HFFc6 (cell line): ENCODE results near the gene YJU2. TPM values are rescaled to one million over a fixed set of nuclear protein-coding genes. Genes with fewer than 3 reads are reported as not detected.

Source experiments
- DNase-seq: peaks from one replicate; pipeline ENCODE4 v3.0.0-alpha.2; 2018
- H3K27ac Mint-ChIP-seq: 2 replicates; pipeline ENCODE4 v1.8.0; 2020; ENCODE audit warnings: mild to moderate bottlenecking, mixed read lengths
- H3K27me3 Mint-ChIP-seq: 2 replicates; pipeline ENCODE4 v1.8.0; 2021; ENCODE audit warnings: mild to moderate bottlenecking, moderate library complexity, mixed read lengths; ENCODE audit not compliant: insufficient read depth
- H3K36me3 Mint-ChIP-seq: 2 replicates; pipeline ENCODE4 v1.8.0; 2021; ENCODE audit warnings: low read depth, mixed read lengths
- H3K4me1 Mint-ChIP-seq: 2 replicates; pipeline ENCODE4 v1.8.0; 2020; ENCODE audit warnings: low read depth, mixed read lengths
- H3K4me3 Mint-ChIP-seq: 2 replicates; pipeline ENCODE4 v1.8.0; 2020; ENCODE audit warnings: mild to moderate bottlenecking, moderate library complexity, mixed read lengths
- H3K9me3 Mint-ChIP-seq: 2 replicates; pipeline ENCODE4 v1.8.0; 2020; ENCODE audit warnings: mild to moderate bottlenecking, mixed read lengths
- total RNA-seq, 6 experiments: library from RNA; stranded (reverse); fragmentation: NEBNext Ultra II Directional; extraction: Animal tissue kit (Norgen Biotek cat#: 25700); gene quantifications; 2 replicates in 1 of 6; 3 replicates in 5 of 6; pipeline ENCODE4 v1.2.3, GENCODE V29; 2021
- TF ChIP-seq, protein P1 (sequence below): fragments of 200-600 bp; sonication (generic); IDR thresholded peaks from 2 replicates; pipeline ENCODE4 v1.5.0; 2021; ENCODE audit warnings: antibody characterized with exemption, mild to moderate bottlenecking

The YJU2 gene
- total RNA-seq, 6 experiments from 2014 or later, result 12.0 to 17.7 (median 16.1) TPM

DNA sequence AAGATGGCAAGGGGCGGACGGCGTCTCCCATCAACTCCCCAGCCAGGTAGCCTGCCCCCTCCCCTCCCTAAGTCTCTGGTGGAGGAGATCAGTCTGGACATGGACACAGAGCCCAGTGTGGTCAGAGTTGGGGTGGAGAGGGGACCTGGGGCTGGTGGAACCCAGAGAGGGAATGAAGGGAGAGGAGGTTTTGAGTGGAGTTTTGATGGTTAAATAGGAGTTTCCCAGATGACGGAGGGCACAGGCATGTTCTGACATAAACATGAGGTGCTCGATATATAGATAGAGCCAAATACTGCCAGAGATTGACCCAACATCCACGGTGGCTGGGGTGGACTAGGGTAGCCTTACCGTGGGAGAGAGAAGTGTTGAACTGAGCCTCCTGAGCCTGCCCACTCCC is 71.6 kb downstream of the YJU2 start:
- no peak for DNase-seq
- Mint-ChIP-seq H3K4me3 (no peak overlapping the region), H3K27ac (no peak overlapping the region), H3K36me3 (peaks cover 25% of the 10 kb centered on the region), H3K4me1 (no peaks in the 10 kb centered on the region), H3K9me3 (peaks cover 30% of the 10 kb centered on the region), H3K27me3 (no peaks in the 10 kb centered on the region)
- TF ChIP-seq, protein P1, sequence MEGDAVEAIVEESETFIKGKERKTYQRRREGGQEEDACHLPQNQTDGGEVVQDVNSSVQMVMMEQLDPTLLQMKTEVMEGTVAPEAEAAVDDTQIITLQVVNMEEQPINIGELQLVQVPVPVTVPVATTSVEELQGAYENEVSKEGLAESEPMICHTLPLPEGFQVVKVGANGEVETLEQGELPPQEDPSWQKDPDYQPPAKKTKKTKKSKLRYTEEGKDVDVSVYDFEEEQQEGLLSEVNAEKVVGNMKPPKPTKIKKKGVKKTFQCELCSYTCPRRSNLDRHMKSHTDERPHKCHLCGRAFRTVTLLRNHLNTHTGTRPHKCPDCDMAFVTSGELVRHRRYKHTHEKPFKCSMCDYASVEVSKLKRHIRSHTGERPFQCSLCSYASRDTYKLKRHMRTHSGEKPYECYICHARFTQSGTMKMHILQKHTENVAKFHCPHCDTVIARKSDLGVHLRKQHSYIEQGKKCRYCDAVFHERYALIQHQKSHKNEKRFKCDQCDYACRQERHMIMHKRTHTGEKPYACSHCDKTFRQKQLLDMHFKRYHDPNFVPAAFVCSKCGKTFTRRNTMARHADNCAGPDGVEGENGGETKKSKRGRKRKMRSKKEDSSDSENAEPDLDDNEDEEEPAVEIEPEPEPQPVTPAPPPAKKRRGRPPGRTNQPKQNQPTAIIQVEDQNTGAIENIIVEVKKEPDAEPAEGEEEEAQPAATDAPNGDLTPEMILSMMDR, result no peak

Other genes with a start within 250 kb of the YJU2 start
- 10 to 100 TPM; 20.0 to 26.0 (median 23.3) TPM for gene PIAS4, start 239.3 kb upstream of the YJU2 start, total RNA-seq
- 10 to 100 TPM; 40.8 to 47.6 (median 43.6) TPM for gene ZBTB7A, start 180.2 kb upstream of the YJU2 start, total RNA-seq
- 100 to 1,000 TPM; 175 to 209 (median 187) TPM for gene MAP2K2, start 123.0 kb upstream of the YJU2 start, total RNA-seq
- not detected for gene CREB3L3, start 93.4 kb upstream of the YJU2 start, total RNA-seq
- 10 to 100 TPM; 23.4 to 27.5 (median 25.2) TPM for gene SIRT6, start 64.5 kb upstream of the YJU2 start, total RNA-seq
- gene ANKRD24, start 64.4 kb upstream of the YJU2 start, total RNA-seq, result under 1 TPM; 0.11 to 0.81 (median 0.54) TPM
- gene EBI3, start 17.6 kb upstream of the YJU2 start, total RNA-seq, result under 1 TPM; 0.17 to 0.61 (median 0.37) TPM
- gene SHD, start 32.2 kb downstream of the YJU2 start, total RNA-seq, result not detected
- not detected for gene TMIGD2, start 55.3 kb downstream of the YJU2 start, total RNA-seq
- 10 to 100 TPM in 5 of 6 experiments, 1 to 10 TPM in 1; 9.2 to 15.2 (median 12.2) TPM for gene FSD1, start 57.5 kb downstream of the YJU2 start, total RNA-seq
- gene STAP2, start 91.7 kb downstream of the YJU2 start, total RNA-seq, result 1 to 10 TPM in 4 of 6 experiments, under 1 TPM in 2; 0.24 to 2.7 (median 1.9) TPM
- 10 to 100 TPM; 11.7 to 15.0 (median 12.1) TPM for gene MPND, start 96.5 kb downstream of the YJU2 start, total RNA-seq
- gene SH3GL1, start 153.5 kb downstream of the YJU2 start, total RNA-seq, result 100 to 1,000 TPM; 102 to 126 (median 110) TPM
- 10 to 100 TPM; 18.3 to 26.3 (median 24.4) TPM for gene CHAF1A, start 155.6 kb downstream of the YJU2 start, total RNA-seq
- gene UBXN6, start 210.7 kb downstream of the YJU2 start, total RNA-seq, result 100 to 1,000 TPM; 124 to 142 (median 131) TPM
- 10 to 100 TPM; 68.0 to 79.6 (median 74.2) TPM for gene HDGFL2, start 225.2 kb downstream of the YJU2 start, total RNA-seq